GM18907 (cell line): ENCODE measurements around the gene ACTR1A.

ENCODE experiments used
- ATAC-seq: cut with Tn5 transposase; IDR thresholded peaks from one replicate; pipeline ENCODE4 v1.9.1; 2021; ENCODE audit warnings: mild to moderate bottlenecking, moderate library complexity; ENCODE audit not compliant: unreplicated experiment

The ACTR1A gene

DNA sequence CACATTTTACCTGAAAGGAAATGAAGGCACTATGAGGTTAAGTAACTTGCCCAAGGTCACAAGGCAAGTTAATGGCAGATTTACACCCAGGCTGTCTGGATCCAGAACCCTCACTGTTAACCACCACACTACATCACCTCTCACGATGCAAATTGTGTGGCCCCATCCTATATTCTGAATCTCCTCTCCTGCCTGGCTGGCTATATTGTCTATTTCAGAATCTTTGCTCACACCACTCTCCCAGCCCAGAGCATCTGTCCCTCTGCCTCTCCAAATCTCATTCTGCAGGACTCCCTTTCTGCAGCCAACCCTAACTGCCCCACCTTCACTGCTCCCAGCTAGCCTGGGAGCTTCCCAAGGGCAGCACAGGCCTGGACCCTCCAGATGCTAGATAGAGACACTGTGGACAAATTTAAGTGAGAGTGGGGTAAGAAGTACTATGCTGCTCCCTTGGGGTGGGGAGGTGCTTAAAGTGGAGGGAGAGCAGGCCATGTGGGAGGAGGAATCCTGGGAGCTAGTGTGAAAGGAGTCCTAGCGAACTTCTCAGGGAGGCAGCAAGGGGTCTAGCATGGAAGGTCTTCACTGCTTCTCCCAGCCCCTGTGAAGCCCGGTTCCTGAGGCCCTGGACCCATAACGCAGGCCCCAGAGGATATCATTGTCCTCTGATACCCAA is 70.9 kb downstream of the ACTR1A start:
- ATAC-seq, result peak; percentile 6

DNA sequence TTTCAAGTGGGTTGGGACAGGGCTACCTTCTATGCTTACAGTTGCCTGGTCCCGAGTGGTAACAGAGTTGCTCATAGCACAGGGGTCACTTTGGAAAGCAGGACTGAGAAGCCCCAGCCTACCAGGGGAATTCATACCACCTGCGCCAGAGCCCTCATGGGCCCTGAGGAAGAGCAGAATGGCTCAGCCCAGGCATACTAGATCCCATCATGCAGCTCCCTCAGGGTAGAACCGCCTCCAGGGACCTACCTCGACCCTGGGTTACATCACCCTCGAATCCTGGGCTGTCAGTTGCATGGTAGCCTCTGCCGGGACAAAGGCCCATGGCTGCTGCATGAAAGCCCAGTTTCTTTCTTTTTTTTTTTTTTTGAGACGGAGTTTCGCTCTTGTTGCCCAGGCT is 73.0 kb downstream of the ACTR1A start:
- no peak for ATAC-seq
